Esophagus muscularis mucosa (tissue), 4 donors: Measurements from ENCODE around the gene CD69.

Experiments
- CTCF ChIP-seq, 3 experiments: fragments of 200-600 bp in 2 of 3; fragments of 450-650 bp in 1 of 3; sonication (generic) in 2 of 3; IDR thresholded peaks; one replicate each; pipeline ENCODE4 v1.5.1; 2017 to 2019; ENCODE audit warnings: antibody characterized with exemption in 3 of 3, mild to moderate bottlenecking in 2 of 3, moderate library complexity in 1 of 3
- EP300 ChIP-seq: sonication (generic); formaldehyde crosslinking; IDR thresholded peaks from one replicate; pipeline ENCODE4 v1.6.1; 2017; ENCODE audit warnings: antibody characterized with exemption
- POLR2A ChIP-seq: fragments of 450-650 bp; IDR thresholded peaks from one replicate; pipeline ENCODE4 v1.6.1; 2017; ENCODE audit warnings: antibody characterized with exemption, moderate library complexity, mild to moderate bottlenecking, low read depth

- no peak for TF ChIP-seq CTCF (IDR thresholded peaks at IDR 0.05)
- no peak for TF ChIP-seq POLR2A
- TF ChIP-seq EP300: no peak
These were observed 20.5 kb downstream of the CD69 start for GRCh38 chr12:9740106-9740750.
